ENCODE measurements around the gene PCIF1. TPM values are rescaled to one million over a fixed set of nuclear protein-coding genes. Genes with fewer than 3 reads are reported as not detected.

PCIF1 gene
- total RNA-seq (2022; extraction: Qiagen RNA extraction), result 24.6 to 32.6 TPM (median 31.8 TPM) in 5 replicates

DNA sequence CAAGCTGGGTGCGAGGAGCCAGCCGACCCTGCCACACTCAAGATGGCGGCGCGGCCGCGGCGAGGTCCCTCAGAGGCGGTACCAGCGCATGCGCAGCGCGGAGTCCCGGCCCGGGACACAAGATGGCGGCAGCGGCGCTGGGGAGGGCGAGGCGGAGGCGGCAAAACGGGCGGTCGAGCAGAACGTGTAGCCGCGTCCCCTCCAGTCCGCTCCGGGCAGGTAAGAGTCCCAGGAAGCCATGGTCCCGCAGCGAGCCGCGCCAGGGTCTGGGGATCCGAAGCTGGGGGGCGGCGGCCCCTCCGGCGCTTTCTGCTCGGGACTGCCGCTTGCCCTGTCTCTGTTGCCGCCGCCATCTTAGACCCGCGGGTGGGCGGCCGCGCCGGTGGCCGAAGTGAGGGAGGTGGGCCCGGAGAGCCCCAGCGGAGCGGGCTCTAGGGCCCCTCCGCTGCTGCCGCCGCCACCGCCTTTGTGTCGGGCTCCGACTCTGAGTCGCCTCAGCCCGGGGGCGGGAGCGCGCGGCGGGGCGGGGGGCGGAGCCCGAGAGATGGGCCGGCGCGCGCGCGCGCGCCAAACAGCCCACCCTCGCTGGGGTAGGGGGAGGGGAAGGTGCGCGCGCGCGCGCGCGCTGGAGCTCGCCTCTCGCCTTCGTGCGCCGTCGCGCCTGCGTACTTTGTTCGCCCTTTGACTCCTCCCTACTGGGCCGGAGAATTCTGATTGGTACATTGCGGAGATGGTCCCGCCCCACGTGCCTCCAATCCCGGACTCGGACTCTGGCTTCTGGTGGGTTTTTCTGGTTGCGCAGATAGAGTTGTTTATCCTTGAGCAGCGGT lies at the start of gene PCIF1:
Gene PCIF1 (plus strand): TSS at position 98 of the 830 bp plus-strand sequence. CDS start 4,317 bp downstream, outside the sequence.

DNA sequence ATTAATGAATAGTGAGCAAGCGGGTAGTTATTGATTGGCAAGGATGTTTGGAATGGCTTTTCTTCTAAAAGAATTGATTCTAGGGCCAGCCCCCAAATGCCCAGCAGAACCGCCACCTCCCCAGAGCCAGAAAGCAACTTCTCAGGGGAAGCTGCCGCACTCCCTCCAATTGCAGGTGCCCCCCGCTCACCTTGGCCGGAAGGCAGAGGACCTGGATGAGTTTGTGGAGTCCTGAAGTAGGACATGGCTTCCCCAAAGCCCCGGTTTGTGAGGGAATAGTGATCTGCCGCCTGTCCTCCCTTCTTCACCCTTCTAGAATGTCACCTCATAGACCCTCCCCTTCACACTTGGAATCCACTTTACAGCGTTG lies 47.2 kb upstream of the PCIF1 start, which contains the start of gene SPATA25:
Gene SPATA25 (minus strand): TSS at position 277 of the 370 bp plus-strand sequence. CDS start 32 bp downstream, at position 245.

GRCh38 chr20:45890985-45891983 lies 43.2 kb upstream of the PCIF1 start, which contains the start of the genes CTSA and NEURL2:
Gene CTSA (plus strand): TSS chr20:45891335. CDS start chr20:45891569, 234 bp downstream.
Gene NEURL2 (minus strand): TSS chr20:45891208. CDS start chr20:45890991, 217 bp downstream.

DNA sequence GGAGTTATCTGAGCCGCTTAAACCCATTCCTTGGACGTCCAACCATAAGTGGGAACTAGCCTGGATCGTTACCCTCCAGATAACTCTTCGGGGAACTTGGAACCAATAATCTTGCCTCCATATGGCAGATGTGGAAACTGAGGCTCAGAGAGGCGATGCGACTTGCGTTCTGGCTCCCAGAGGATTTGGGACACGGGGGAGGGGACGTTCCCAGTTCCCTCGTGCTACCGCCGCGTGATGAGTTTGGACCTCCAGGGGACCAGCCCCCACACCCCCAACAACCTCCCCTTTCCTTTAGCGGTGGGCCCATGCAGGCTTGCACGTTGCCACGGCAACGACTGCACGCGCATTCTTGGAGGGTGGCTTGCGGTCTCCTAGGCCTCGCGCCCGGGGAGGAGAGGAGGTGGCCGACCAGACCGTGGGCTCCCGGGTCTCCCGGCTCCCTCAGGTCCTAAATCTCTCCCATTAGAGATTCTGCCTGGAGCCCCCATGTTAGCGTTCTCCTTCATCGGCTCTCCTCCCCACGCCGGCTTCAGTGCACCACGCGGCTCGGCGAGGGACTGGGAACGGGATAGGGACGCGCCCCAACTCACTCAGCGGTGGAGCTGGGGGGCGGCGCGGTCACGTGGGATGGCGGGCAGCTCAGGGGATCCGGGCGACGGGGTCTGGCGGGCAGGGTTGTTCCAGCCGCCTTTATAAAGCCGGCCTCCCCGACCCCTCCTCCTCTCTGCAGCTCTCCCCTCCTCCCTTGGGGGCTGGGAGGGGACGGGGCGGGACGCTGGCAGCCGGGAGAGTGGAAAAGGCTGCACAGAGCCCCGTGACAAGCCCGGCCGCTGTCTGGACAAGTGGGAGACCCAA lies 22.8 kb upstream of the PCIF1 start, which contains the start of gene PLTP:
Gene PLTP (minus strand): TSS at position 670 of the 858 bp plus-strand sequence. CDS start 703 bp downstream, outside the sequence.

GRCh38 chr20:45971675-45972499 lies 37.4 kb downstream of the PCIF1 start, which contains the start of gene ZNF335:
Gene ZNF335 (minus strand): TSS chr20:45972203. CDS start chr20:45971410, 793 bp downstream.

Other genes starting within 250 kb of the PCIF1 start
- not detected in 5 replicates for gene WFDC13, start 232.6 kb upstream of the PCIF1 start, total RNA-seq (2022; extraction: Qiagen RNA extraction)
- gene WFDC10B, start 229.7 kb upstream of the PCIF1 start, total RNA-seq (2022; extraction: Qiagen RNA extraction), result not detected in 5 replicates
- gene SPINT4, start 212.3 kb upstream of the PCIF1 start, total RNA-seq (2022; extraction: Qiagen RNA extraction), result not detected in 5 replicates
- gene WFDC3, start 142.8 kb upstream of the PCIF1 start, total RNA-seq (2022; extraction: Qiagen RNA extraction), result 0.29 to 0.48 TPM in 2 of 5 replicates, not detected in the others
- gene DNTTIP1, start 142.7 kb upstream of the PCIF1 start, total RNA-seq (2022; extraction: Qiagen RNA extraction), result 31.5 to 36.3 TPM (median 35.0 TPM) in 5 replicates
- gene UBE2C, start 122.0 kb upstream of the PCIF1 start, total RNA-seq (2022; extraction: Qiagen RNA extraction), result 220 to 247 TPM (median 230 TPM) in 5 replicates
- gene TNNC2, start 107.4 kb upstream of the PCIF1 start, total RNA-seq (2022; extraction: Qiagen RNA extraction), result 0.12 to 0.29 TPM in 2 of 5 replicates, not detected in the others
- gene SNX21, start 100.9 kb upstream of the PCIF1 start, total RNA-seq (2022; extraction: Qiagen RNA extraction), result 7.7 to 11.6 TPM (median 9.4 TPM) in 5 replicates
- gene ACOT8, start 77.3 kb upstream of the PCIF1 start, total RNA-seq (2022; extraction: Qiagen RNA extraction), result 16.6 to 18.0 TPM (median 16.9 TPM) in 5 replicates
- gene ZSWIM3, start 77.1 kb upstream of the PCIF1 start, total RNA-seq (2022; extraction: Qiagen RNA extraction), result 1.4 to 1.9 TPM (median 1.6 TPM) in 5 replicates
- gene ZSWIM1, start 53.5 kb upstream of the PCIF1 start, total RNA-seq (2022; extraction: Qiagen RNA extraction), result 5.1 to 7.0 TPM (median 6.9 TPM) in 5 replicates
- 0.34 to 0.57 TPM (median 0.49 TPM) in 4 of 5 replicates, not detected in the other for gene SPATA25, start 47.1 kb upstream of the PCIF1 start, total RNA-seq (2022; extraction: Qiagen RNA extraction)
- gene NEURL2, start 43.5 kb upstream of the PCIF1 start, total RNA-seq (2022; extraction: Qiagen RNA extraction), result 0.64 to 1.2 TPM (median 0.97 TPM) in 5 replicates
- 87.0 to 127 TPM (median 115 TPM) in 5 replicates for gene CTSA, start 43.3 kb upstream of the PCIF1 start, total RNA-seq (2022; extraction: Qiagen RNA extraction)
- 1.6 to 1.8 TPM (median 1.6 TPM) in 5 replicates for gene PLTP, start 22.5 kb upstream of the PCIF1 start, total RNA-seq (2022; extraction: Qiagen RNA extraction)
- 5.9 to 9.5 TPM (median 9.1 TPM) in 5 replicates for gene ZNF335, start 37.5 kb downstream of the PCIF1 start, total RNA-seq (2022; extraction: Qiagen RNA extraction)
- gene MMP9, start 74.2 kb downstream of the PCIF1 start, total RNA-seq (2022; extraction: Qiagen RNA extraction), result 0.21 to 0.66 TPM (median 0.38 TPM) in 5 replicates
- gene SLC12A5, start 94.5 kb downstream of the PCIF1 start, total RNA-seq (2022; extraction: Qiagen RNA extraction), result 13.5 to 16.4 TPM (median 13.9 TPM) in 5 replicates
- gene NCOA5, start 155.3 kb downstream of the PCIF1 start, total RNA-seq (2022; extraction: Qiagen RNA extraction), result 17.6 to 27.3 TPM (median 22.9 TPM) in 5 replicates
- gene CD40, start 183.6 kb downstream of the PCIF1 start, total RNA-seq (2022; extraction: Qiagen RNA extraction), result 3.5 to 3.8 TPM (median 3.6 TPM) in 5 replicates